ENCODE measurements around the gene OPCML.

DNA sequence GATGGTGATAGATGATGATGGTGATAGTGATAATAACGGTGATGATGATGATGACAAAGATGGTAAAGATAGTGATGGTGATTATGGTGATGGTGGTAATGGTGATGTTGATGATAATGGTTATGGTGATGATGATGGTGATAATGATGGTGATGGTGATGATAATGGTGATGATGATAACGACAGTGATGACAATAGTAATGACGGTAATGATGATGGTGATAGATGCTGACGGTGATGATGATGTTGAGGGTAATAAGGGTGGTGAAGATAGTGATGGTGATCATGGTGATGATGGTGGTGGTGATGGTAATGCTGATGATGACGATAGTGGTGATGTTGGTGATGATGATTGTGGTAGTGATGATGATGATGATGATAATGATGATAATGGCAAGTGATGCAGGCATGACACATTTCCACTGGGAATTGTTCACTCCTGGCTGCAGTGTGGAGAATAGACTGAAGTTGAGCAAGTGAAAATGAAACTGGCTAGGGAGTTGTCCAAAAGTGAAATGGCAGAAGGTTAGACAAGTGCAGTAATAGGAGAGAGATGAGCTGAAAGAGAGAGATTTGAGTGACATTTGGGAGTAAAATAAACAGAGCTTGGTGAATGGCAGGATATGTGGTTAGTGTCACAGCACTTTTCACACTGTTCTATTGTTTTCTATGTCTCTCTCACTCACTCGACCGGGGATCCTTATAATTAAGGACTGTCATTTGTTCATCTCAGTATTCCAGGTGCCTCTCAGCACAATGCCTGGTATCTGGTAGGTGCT lies 992.5 kb downstream of the OPCML start:
- no peak for TF ChIP-seq EZH2phosphoT487 (IDR thresholded peaks at IDR 0.05; ENCODE audit: low read length)
- TF ChIP-seq EZH2 (optimal IDR thresholded peaks at IDR 0.05; ENCODE audit: low read depth, low read length) = no peak
- no peak for TF ChIP-seq CTCF (IDR thresholded peaks at IDR 0.05; ENCODE audit: low read length)
